Keratinocyte (primary cell): ENCODE data around the gene CPN2.

Source experiments
- EZH2 ChIP-seq: IDR thresholded peaks from one replicate; pipeline ENCODE4 v1.6.1; 2012; ENCODE audit warnings: inconsistent platforms, mild to moderate bottlenecking, low read length, moderate library complexity
- TF ChIP-seq, protein P1 (sequence below), 3 experiments: IDR thresholded peaks in 1 of 3; conservative IDR thresholded peaks in 1 of 3; optimal IDR thresholded peaks in 1 of 3; 2 replicates in 2 of 3; 3 replicates in 1 of 3; pipeline versions ENCODE3 to v1.5.1; 2011; ENCODE audit warnings: low read length in 3 of 3, mild to moderate bottlenecking in 3 of 3, moderate library complexity in 2 of 3, control low read depth in 1 of 3, inconsistent platforms in 1 of 3; ENCODE audit not compliant: insufficient read depth in 2 of 3; ENCODE audit errors: extremely low read depth in 1 of 3

DNA sequence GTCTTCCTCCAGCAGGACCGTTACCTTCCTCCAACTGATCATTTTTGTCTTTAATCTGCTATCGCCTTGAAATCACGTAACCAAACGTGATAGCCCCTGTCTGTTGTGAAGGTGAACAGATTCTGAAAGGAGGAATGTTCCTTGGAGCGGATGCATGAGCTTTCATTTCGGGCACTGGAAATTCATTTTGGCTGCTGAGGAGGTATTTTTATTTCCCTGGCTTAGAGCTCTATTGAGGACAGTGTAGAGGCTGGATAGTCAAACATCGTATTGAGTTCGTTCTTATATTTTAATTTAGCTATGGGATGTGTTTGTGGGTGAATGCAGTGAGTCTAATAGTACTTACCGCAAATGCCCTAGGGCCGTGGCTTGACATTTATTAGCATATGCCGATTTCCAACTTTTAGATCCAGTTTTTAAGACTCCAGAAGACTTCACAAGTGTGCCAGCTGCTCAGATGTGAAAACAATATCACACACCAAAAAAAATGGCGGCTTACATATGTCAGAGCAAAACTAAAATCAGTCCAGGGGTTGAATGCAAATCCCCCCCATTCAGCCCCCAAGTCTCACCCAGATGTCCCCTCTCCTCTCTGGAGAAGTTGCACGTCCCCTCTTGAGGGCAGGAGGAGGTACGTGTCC, 22.1 kb downstream of the CPN2 start:
- TF ChIP-seq, protein P1, sequence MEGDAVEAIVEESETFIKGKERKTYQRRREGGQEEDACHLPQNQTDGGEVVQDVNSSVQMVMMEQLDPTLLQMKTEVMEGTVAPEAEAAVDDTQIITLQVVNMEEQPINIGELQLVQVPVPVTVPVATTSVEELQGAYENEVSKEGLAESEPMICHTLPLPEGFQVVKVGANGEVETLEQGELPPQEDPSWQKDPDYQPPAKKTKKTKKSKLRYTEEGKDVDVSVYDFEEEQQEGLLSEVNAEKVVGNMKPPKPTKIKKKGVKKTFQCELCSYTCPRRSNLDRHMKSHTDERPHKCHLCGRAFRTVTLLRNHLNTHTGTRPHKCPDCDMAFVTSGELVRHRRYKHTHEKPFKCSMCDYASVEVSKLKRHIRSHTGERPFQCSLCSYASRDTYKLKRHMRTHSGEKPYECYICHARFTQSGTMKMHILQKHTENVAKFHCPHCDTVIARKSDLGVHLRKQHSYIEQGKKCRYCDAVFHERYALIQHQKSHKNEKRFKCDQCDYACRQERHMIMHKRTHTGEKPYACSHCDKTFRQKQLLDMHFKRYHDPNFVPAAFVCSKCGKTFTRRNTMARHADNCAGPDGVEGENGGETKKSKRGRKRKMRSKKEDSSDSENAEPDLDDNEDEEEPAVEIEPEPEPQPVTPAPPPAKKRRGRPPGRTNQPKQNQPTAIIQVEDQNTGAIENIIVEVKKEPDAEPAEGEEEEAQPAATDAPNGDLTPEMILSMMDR (optimal IDR thresholded peaks at IDR 0.05 in 1 of 3, IDR thresholded peaks at IDR 0.05 in 1 of 3, conservative IDR thresholded peaks at IDR 0.05 in 1 of 3; ENCODE audit: extremely low read depth in 1 of 3, insufficient read depth in 2 of 3, low read length in 3 of 3) = no peak
- TF ChIP-seq EZH2 = no peak
